NCI-H2081 (cell line): ENCODE data around the gene MAP2K5.

ENCODE experiments used
- DNase-seq, 2 experiments: peaks; one replicate each; lab custom pipeline; 2025; lab: John Stamatoyannopoulos, UW

The MAP2K5 gene

DNA sequence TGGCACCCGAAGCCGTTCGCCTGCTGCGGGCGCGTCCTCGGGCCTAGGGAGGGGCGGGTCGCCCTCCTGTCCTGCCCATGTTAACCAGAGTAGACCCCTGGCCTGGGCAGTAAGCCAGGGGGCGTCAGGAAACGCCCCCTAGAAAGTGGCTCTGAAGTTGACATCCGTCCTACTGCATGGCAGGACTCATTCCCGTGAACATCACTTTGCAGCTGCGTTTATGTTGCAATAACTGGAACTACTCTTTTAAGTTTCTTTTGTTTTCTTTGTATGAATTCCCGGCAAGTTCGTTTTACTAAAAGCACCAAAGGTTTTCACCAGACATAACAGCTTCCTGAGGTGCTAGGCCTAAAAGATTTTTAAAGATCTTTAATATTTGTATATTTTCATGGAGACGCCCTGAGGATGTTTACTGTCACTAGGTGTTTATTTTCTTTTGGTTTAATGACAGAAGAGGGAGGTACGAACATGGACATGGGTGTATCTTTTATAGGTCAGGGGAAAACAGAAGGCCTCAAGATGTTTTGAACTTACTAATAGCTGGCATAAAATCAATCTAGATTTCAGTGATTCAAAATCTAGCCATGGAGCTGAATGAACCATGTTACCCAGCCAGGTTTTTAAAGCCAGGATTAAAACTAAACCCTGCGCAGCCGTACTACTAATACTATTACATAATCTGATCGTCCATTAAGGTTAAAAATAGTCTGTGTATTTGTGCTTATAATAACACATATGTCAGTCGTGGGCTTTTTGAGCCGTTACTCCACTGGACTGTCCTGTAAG lies 20.5 kb upstream of the MAP2K5 start:
- no peak for DNase-seq

DNA sequence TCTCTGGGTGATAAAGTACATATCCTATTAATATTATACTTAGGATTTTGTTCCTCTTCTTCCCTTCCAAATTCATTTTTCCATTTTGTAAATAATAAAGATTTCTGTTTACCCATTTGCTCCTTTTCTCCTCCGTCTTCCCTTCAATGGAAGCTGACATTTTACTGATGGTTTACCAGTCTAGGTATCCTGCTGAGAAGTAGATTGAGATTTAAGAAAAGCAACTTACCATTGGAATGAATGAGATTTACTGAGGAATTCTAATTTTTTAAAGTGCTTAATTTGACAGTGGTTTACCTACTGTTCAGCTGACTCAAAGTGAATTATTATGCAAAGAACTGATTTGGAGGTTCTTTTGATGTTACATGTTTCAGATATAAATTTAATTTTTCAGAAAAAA lies 19.2 kb upstream of the MAP2K5 start:
- DNase-seq, result no peak

DNA sequence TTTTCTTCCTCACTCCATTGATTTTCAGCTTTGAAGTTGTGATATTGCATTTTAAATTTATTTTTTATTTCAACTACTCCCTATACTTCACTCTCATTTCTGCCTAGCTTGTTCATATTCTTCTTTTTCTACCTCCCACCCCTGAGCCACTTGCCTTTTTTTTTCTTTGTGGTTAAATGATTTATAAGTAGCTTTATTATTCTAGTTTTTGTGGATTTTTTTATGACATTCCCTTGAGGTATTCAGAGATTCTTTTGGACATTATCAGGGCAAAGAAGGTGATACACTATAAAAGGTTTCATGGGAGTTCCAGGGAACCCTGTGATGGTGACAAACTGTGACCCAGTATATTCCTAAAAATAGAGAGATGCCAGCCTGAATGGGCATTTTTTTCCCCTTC lies 18.3 kb upstream of the MAP2K5 start:
- no peak for DNase-seq

DNA sequence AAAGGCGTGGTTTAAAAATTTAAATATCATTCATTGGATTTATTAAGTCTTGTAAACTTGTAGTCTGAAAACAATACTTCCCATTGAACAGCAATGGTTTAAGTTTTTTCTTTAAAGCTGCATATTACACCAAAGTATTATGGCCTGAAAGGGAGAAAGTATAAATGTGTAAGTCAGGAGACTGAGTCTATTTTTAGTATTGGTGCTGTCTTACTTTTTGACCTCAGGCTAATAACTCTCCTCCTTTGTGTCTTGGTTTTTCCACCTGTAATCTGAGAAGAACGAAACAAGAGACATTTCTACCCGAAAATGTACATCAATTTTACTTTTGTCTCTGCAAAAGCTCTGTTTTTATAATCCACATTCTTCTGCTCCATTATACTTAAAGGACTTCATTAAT lies 14.0 kb upstream of the MAP2K5 start:
- no peak for DNase-seq

DNA sequence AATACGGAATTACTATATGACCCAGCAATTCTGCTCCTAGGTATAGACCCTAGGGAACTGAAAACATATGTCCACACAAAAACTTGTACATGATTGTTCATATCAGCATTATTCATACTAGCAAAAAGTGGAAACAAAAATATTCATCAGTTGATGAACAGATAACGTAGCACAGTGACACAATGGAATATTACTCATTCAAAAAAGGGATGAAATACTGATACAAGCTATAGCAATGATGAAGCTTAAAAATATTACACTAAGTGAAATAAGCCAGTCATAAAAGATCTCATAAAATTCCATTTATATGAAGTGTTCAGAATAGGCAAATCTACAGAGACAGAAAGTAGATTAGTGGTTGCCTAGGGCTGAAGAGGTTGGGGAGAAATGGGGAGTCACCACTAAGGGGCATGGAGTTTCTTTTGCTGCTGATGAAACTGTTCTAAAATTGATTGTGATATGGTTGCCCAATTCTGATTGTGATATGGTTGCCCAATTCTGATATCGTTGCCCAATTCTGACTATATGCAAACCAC lies 11.1 kb upstream of the MAP2K5 start:
- DNase-seq, result no peak

DNA sequence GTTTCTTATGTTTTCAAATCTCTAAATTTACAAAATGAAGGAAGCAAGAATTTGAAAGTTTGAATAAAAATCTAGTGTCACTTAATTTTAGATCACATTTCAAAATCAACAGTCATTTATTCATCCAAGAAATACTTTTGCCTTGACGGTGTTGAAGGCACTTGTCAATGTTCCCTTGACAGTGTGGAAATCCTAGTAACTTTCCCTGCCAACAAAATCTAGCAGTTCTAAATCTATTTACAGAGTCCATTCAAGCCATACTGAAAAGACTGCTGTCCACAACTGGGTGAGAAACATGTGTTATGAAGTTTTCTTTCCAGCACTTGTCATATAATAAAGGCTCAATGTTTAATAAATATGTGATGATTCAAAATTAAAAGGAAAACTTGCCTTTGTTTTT lies 8.6 kb upstream of the MAP2K5 start:
- DNase-seq, result no peak

DNA sequence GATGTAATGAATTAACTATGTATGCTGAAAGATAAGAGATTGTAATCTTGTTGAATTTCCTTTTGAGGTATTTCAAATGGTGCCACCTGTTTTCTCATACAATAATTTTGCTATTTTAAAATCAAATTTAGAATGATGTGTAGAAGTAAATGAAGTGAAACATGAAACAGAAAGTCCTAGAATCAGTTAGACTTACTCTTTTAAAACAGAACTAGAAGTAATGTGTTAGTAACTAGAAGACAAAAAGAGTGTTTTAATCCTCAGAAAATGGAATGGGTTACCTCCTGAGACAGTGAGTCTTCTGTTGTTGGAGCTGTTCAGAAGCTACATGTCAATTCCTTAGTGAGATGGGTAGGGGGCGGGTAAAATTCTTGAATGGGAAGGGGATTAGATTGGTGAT lies 8.1 kb upstream of the MAP2K5 start:
- DNase-seq, result no peak

DNA sequence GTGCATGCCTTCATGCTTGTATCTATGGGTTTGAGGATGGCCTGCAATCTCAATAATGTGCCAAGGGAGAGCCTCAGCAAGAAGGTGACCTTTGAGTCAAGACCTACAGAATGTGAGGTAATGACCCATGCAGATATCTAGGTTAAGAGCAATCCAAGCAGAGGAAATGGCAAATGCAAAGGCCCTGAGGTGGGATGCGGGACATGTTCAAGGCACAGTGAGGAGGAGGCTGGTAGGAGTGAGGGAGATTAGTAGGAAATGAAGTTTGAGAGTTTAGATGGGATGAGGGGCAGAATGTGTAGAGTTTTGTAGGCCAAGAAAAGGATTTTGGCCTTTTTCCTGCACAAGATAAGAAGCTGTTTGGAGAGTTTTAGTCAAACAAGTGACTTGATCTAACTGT lies 4.7 kb upstream of the MAP2K5 start:
- no peak for DNase-seq

DNA sequence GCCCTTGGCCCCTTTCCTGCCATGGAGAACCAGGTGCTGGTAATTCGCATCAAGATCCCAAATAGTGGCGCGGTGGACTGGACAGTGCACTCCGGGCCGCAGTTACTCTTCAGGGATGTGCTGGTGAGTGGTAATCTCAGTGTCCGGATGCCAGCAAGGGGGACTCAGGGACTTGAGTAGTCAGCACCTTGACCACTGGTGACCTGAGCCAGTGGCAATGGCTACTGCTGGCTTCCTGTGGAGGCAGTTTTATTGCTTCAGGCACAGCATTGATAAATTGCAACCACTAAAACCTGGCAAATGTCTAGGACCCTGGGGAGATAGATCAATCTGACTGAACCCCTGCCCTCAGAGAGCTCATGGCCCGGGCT lies 830 bp downstream of the MAP2K5 start:
- no peak for DNase-seq

DNA sequence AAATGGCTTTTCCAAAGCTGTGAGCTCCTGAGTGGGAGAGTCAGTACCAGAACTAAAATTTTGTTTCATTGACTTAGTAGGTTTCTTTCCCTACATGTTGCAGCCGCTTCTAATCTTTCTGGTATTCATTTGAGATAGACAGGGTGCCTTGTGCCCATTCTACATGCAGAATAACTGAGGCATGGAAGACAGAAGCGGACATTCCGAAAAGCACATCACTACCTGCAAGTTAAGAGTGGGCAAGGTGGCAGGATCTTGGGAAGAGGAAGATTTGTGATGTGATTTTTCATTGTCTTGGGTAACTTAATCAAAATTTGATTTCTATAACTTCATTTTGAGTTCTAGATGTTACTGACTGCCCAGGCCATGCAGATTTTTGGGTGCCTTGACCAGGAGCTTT lies 2.0 kb downstream of the MAP2K5 start:
- DNase-seq, result no peak

DNA sequence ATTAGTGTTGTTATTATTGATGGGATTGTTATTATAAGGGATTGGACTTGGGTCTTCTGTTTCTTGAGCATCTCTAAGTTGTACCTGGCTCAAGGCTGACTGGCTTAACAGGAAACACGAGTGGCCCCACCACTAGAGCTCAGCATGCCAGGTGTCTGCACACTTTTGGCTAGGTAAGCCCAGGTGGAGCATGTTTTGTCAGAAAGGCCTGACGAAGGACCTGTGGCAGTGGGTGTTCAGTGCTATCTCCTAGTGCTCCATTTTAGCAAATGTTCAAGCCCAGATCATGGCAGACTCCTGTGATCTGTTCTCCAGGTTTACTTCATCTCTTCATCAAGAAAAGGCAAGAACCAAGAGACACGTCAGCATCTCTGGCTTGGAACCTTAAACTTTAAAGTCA lies 3.4 kb downstream of the MAP2K5 start:
- DNase-seq, result no peak

DNA sequence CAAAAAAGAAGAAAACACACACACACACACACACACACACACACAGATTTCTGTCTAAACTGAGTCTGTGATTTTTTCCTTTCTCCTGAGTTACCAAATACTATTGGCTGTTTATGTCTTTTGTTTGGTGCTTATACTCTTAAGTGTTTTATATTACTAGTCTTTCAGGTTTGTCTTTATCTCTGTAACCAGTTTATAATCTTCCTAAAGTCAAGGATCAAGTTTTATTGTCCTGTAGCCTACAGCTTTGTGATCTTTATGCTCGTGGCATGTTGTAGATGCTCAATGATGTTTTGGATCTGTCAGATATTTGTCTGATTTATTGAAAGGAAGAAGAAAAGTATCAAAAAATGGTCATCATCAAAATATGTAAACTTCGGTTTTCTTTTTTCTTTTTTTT lies 4.6 kb downstream of the MAP2K5 start:
- DNase-seq, result no peak

DNA sequence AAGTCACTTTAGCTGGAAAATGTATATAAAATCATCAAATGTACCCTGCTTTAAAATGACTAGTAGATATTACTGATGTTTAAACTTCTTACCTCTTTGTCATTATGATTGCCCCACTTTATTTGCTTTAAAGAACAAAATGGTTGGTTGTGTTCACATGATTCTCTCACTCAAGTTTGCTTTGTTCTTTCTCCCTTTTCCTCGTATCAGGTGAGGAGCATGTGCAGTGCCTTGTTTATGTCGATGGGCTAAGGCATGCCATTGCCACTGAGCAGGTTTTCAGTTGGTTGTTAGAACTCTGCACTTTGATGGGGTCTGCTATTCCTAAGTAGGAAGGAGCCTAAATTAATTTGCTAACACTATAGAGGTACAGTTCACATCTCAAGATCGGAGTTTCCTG lies 5.3 kb downstream of the MAP2K5 start:
- no peak for DNase-seq

DNA sequence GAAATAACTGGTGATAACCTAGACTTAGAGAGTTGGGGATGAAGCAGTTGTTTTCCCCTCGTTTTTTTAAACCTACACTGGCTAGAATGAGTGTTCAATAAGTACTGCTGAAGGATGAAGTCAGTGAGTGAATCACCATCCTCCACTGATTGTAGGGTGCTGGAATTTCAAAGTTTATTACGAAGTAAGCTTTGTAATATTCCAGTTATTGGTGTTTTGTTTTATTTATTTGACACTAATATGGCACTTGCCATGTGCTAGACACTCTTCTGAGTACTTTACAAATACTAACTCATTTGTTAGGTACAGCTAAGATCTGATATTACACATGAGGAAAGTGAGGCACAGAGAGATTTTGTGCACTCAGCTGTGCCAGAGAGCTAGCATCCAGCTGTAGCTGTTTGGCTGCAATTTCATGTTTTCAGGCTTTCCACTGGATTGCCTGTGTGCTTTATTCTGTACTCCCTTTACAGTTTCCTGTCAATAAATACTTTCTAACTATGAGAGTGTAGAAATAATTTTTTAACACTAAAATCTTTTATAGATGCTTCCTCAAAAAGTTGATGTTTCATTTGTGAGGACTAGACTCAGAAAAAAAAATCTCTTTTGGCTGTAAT lies 5.8 kb downstream of the MAP2K5 start:
- DNase-seq, result no peak

DNA sequence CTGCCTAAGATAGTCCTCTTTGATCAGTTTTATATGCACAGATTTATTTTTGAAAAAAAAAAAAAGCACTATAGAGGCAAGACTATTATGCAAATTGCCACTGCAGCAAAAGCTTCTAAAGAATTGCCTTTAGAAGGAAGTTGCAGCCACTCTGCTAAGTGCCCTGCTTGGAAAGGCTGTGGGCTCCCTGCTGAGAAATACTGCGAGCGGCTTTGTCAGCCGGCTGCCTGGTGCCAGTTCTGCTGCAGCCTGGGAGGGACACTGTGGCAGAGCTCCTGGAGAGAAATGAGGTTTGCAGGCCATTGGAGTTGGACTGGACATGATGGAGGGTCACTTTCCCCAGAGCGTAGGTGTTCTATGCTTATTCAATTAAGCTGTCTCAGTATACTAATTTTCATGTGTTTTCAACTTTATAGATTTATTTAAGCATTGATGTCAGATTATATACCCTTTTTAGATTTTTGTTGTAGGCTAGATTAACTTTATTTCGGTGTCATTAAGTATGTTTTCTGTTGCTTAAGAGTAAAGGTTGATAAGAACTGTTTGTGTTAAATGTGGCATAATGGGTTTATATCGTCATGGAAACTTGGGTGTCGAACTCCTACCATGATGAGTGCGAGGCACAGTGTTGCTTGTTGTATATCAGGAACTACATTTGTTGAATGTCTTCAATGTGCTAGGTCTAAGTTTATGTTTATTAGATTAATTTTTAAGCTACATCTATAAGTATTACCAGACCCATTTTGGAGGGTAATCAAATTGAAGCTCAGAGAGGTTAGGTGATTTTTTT lies 6.6 kb downstream of the MAP2K5 start:
- DNase-seq, result peak; percentile 68 to 90

DNA sequence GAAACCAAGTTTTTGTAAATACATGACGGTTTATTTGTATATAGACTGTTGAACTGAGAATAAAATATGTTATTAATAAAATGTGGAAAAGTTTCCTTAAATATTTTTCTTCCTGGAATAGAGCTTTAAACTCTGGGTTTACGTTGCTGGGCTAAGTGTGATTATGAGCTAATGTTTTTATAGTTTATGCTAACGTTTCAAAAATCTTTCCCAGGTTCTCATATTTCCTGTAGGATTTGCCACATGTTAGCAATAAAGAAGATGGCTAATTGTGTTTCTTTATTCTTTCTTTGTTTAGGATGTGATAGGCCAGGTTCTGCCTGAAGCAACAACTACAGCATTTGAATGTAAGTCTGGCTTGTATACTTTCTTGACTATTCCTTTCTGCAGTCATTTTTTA lies 7.2 kb downstream of the MAP2K5 start:
- DNase-seq, result no peak

DNA sequence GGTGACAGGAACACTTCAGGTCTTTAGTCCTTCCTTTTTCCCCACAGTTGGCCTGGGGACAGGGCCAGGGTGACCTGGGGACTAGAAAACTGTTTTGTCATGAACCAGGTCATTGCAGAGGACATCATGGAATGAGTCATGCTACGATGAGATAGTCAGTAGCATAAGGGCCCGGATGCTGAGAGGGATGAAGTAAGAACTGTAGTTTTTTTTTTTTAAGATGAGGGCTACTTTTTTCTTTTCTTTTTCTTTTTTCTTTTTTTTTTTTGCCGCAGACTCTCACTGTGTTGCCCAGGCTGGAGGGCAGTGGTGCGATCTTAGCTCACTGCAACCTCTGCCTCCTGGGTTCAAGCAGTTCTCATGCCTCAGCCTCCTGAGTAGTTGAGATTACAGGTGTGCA lies 8.0 kb downstream of the MAP2K5 start:
- DNase-seq, result no peak

DNA sequence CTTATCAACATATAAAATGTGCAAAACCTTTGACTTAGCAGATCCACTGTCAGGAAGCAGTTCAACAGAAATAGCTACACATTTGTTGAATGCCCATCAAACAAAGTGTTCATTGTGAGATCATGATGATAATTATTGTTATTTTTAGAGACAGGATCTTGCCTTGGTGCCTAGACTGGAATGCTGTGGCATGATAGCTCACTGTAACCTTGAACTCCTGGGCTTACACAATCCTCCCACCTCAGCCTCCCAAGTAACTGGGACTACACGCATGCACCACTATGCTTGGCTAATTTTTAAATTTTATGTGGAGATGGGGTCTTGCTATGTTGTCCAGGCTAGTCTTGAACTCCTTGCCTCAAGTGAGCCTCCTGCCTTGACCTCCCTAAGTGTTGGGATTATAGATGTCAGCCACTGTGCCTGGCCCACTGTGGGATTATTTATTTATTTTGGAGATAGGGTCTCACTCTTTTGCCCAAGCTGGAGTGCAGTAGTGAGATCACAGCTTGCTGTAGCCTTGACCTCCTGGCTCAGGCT lies 8.8 kb downstream of the MAP2K5 start:
- no peak for DNase-seq

DNA sequence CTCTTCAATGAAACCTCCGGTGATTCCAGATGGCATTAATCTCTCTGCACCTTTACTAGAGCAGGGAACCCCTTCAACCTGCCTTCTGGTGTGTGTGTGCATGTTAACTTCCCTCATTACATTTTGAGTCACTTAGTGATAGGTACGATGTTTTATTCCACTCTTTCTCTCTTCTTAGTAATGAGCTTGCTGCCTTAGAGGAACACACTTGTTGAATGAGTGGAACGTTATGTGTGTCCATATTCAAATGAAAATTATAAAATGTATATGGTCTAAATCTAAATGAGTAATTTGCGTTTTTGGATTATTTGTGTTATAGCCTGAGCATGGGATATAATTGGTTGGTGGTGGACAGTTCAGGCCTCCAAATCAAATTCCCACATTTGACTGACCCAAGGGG lies 12.1 kb downstream of the MAP2K5 start:
- no peak for DNase-seq

DNA sequence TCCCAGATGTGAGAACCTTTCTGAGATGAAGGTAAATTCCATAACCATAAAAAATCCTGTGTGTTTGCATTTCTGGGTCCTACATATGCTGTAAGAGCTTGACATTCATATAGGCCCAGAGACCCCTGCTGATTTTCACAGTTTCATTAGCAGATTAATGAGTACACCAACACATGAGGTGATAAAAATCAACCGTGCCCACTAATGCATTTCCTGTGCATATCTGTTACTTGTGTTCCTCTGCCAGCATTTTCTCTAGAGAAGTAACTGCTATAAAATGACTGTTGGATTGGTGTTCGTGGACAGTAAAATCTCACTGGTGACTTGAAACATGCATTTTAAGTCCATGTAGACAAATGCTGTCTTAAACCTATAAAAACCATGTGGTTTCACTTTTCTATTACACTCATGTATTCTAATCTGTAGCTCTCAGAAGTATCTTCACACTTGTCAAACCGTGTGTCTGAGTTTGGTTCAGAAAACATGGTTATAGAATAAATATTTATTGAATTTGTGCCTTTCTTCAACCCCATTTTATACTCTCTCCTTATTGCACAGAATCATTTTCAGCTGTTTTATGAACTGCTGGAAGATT lies 14.6 kb downstream of the MAP2K5 start:
- DNase-seq, result no peak

DNA sequence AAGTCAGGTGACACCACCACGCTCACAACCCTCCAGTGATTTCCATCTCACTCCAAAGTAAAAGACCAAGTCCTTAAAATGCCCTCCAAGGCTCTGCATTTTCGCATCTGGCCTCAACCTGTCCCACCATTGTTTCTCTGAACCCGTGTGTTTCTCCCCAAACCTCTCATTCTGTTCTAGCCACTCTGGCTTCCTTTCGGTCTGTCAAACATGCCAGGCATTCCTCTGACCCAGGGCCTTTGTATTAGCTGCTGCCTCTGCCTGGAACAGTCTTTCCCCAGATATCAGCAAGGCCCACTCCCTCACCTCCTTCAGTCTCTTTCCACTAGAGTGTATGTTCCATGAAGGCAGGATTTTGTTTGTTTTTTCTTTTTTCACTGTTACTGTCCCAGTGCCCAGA lies 16.0 kb downstream of the MAP2K5 start:
- no peak for DNase-seq

DNA sequence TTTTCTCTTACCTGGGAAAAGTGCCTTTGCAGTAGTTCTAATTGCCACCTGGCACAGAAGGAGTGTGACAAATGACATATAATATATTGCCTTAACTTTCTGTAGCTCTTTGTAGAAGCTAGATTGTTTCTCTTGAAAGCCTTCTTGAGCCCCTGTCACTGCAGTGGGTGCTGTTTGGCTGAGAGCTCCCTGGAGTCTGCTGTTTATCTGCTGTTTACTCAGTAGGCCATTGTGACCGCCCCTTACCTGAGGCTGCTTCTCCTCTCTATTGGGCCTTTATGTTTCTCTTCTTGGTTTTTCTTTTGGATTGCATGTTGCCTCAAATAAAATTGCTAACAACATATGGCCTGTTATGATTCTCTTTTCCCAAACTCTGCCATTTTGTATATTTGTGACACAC lies 16.7 kb downstream of the MAP2K5 start:
- no peak for DNase-seq
